ENCODE measurements around the gene ATG4A. TPM values are rescaled to one million over a fixed set of nuclear protein-coding genes. Genes with fewer than 3 reads are reported as not detected.

ATG4A gene
- total and polyA plus RNA-seq, 9 of the 15 experiments (the other 6 are each of a cell fraction or from before 2014, with no cell fraction given) = 7.3 to 24.5 (median 16.6) TPM

DNA sequence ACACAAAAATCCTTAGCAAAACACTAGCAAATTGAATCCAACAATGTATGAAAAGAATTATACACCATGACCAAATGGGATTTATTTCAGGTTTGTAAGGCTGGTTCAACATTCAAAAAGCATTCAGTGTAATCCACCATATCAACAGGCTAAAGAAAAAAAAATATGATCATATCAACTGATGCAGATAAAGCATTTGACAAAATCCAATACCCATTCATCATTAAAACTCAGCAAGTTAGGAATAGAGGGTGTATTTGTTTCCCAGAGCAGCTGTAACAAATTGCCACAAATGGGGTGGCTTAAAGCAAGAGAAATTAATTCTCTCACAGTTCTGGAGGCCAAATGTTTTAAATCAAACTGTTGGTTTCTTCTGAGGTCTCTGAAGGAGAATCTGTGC, 36.0 kb upstream of the ATG4A start:
- Histone ChIP-seq H3K4me1 (replicated peaks in 1 of 2; ENCODE audit: control insufficient read depth in 2 of 2, insufficient read depth in 2 of 2, low read length in 2 of 2) (no peaks in the 10 kb centered on the region), H3K9me3 (replicated peaks; ENCODE audit: control insufficient read depth, insufficient read depth, low read depth, low read length) (no peaks in the 10 kb centered on the region), H3K27ac (ENCODE audit: extremely low read depth, low read depth, low read length) (no peak overlapping the region), H3K9ac (ENCODE audit: insufficient read depth in 1 of 2, low read depth in 2 of 2, low read length in 2 of 2) (no peak overlapping the region), H3K9me1 (ENCODE audit: control insufficient read depth, insufficient read depth, low read length) (no peaks in the 10 kb centered on the region), H3K4me2 (ENCODE audit: insufficient read depth, low read length) (no peak overlapping the region), H3K27me3 (ENCODE audit: control insufficient read depth in 2 of 2, insufficient read depth in 2 of 2, low read length in 2 of 2) (peaks cover 0 to 6% of the 10 kb centered on the region in 2 experiments; a peak in 1 of 5 replicates), H3K79me2 (ENCODE audit: control insufficient read depth, insufficient read depth, low read length) (no peaks in the 10 kb centered on the region), H4K20me1 (replicated peaks; ENCODE audit: control insufficient read depth, insufficient read depth, low read length) (no peaks in the 10 kb centered on the region), H3K36me3 (ENCODE audit: control insufficient read depth, insufficient read depth, low read length) (no peaks in the 10 kb centered on the region), H2AFZ (ENCODE audit: low read depth, low read length) (no peak overlapping the region), H3K4me3 (no peak overlapping the region)
- no peak for ATAC-seq
- DNase-seq (ENCODE audit: extremely low read depth in 1 of 4, low spot score in 3 of 4) = no peak
- ChIA-PET CTCF (ENCODE audit: low intra/inter-chr PET ratio) (no interaction called here), POLR2A (no interaction called here)
- in situ Hi-C loops (cut with MboI) (no loop called here), intact Hi-C loops (cut with micrococcal nuclease) (no loop called here)
- FAIRE-seq = no peak
- no TSS peak for BruUV-seq (replicated peaks)
- TF ChIP-seq MTF1 (CRISPR knock-in tag; IDR thresholded peaks at IDR 0.05; ENCODE audit: borderline replicate concordance) (no peak), ATF7 (IDR thresholded peaks at IDR 0.05) (no peak), ZNF79 (CRISPR knock-in tag; IDR thresholded peaks at IDR 0.05; ENCODE audit: low read depth) (no peak), LCOR (CRISPR knock-in tag; IDR thresholded peaks at IDR 0.05) (no peak), ZNF668 (CRISPR knock-in tag; IDR thresholded peaks at IDR 0.05) (no peak), ZNF239 (CRISPR knock-in tag; IDR thresholded peaks at IDR 0.05) (no peak)
- TF ChIP-seq, protein P1, sequence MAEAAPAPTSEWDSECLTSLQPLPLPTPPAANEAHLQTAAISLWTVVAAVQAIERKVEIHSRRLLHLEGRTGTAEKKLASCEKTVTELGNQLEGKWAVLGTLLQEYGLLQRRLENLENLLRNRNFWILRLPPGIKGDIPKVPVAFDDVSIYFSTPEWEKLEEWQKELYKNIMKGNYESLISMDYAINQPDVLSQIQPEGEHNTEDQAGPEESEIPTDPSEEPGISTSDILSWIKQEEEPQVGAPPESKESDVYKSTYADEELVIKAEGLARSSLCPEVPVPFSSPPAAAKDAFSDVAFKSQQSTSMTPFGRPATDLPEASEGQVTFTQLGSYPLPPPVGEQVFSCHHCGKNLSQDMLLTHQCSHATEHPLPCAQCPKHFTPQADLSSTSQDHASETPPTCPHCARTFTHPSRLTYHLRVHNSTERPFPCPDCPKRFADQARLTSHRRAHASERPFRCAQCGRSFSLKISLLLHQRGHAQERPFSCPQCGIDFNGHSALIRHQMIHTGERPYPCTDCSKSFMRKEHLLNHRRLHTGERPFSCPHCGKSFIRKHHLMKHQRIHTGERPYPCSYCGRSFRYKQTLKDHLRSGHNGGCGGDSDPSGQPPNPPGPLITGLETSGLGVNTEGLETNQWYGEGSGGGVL (CRISPR knock-in tag; IDR thresholded peaks at IDR 0.05) = no peak

Measured in K562 (cell line).